Right hindlimb (tissue), 1 donor: Measurements from ENCODE around the gene TULP1.

ENCODE experiments used
- DNase-seq: peaks from one replicate; pipeline ENCODE4 v3.0.0-alpha.2; 2018

The TULP1 gene

DNA sequence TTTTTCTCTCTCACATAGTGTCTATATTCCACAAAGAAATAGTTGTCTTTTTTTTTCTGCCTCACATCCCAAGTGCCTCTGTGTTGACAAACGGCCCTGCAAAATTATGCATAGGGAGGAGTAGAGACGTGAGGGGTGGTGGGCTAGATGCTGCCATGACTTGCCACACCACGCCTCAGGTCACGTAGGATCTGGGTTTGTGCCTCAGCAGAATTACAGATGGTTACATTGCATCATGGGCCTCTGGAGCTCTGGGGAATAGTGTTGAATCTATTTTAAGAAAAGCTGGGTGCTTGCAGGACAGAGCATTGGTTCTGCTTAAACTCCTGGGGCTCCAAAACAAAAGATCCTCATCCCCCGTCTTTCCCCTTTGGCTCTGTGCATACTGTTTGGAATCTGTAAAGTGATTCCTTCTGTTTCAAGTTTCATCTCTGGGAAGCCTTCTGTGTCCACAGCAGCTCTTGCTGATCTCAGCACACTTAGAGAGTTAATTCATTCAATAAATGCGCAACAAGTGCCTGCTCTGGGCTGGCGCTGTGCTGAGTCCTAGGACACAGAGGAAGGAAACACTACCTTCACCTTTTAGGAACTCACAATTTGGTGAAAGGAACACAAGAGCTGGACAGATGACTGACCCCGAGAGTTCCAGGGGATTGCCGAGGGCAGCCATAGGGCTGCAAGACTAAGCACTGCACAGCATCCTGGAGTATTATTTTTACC, 58.1 kb downstream of the TULP1 start:
- DNase-seq = no peak

DNA sequence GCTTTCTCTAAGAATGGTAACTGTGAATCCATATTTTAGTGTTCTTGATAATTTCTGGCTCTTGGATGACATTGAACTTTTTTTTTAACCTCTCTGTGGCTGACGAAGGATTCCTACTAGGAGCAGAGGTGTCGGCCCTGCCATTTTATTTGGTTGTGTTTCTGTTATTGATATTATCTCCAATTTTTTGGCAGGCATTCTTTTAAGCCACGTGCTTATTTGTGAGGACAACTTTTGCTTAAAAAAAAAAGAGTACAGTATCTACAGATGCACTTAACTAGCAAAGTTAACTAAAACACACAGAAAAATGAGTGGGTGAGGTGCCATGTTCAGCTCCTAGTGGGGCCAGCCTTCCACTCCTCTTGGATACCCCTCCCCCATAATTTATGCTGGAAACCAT, 59.5 kb downstream of the TULP1 start:
- DNase-seq = no peak

DNA sequence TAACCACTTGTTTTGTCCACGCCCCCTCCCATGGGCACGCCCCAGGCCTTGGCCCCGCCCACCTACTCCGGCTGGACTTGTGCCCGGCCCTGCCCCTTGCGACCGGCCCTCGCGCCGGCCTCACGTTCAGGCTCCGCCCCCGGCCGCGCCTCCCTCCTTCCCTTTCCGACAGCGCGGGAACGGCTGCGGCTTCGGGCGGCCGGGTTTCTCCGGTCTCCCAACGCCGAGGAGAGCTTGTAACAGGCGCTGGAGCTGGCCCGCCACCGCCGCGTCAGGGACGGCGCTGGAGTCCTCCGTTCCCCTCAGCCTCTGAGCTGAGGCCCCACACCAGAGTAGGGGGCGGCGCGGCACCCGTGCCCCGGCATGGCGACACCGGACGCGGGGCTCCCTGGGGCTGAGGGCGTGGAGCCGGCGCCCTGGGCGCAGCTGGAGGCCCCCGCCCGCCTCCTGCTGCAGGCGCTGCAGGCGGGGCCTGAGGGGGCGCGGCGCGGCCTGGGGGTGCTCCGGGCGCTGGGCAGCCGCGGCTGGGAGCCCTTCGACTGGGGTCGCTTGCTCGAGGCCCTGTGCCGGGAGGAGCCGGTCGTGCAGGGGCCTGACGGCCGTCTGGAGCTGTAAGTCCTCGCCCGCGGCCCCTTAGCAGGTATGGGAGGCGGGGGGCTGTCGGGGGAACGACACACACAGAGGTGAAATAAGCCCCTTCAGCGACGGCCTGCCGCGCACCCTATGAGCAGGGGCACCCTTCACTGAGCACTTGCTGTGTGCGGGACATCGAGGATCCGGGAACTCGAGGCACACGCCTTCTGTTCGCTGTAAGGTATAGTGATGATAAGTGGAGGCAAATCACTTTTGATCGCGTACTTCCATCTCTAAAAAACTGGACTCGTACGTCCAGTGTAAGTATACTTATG, 60.3 kb downstream of the TULP1 start, which contains the start of gene FANCE:
FANCE (plus strand) TSS at position 156 of the 908 bp plus-strand sequence; CDS start at position 364, 208 bp downstream.
- peak; percentile 96 for DNase-seq

DNA sequence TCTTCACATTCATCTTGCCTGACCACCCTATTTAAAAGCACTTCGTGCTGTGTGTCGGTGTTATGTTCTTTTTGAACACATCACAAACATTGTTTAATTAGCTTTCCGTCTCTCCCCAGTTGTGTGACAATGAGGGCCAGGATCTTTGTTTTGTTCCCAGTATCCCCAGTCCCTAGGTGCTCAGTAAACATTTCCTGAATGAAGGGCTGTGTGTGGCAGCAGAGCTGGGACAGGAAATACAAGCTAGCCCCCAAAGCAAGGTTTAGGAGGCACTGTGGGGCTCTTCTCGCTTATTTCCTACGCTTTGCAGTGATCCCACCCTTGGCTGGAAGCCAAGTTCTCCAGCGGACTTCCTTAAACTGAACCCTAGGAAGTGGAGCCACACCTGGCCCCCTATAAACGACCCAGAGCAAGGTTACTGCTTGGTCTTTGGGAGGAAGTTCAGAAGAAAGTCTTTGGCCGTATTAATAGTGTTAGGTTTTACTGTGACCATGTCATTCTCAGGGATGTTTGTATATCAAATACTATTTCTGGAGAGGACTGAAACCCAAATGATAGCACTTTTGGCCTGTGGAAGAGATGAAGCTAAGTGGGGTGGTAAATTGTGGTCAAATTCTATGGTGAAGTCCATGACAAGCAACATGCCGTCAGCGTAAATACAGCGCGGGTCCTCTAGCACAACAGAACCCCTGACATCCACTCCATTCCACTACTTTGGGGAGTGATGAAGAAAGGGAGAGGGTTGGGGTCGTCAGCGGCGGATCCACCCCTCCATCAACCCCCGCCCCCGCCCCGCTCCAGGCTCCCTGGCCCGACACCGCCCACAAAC, 61.1 kb downstream of the TULP1 start:
- DNase-seq = no peak

DNA sequence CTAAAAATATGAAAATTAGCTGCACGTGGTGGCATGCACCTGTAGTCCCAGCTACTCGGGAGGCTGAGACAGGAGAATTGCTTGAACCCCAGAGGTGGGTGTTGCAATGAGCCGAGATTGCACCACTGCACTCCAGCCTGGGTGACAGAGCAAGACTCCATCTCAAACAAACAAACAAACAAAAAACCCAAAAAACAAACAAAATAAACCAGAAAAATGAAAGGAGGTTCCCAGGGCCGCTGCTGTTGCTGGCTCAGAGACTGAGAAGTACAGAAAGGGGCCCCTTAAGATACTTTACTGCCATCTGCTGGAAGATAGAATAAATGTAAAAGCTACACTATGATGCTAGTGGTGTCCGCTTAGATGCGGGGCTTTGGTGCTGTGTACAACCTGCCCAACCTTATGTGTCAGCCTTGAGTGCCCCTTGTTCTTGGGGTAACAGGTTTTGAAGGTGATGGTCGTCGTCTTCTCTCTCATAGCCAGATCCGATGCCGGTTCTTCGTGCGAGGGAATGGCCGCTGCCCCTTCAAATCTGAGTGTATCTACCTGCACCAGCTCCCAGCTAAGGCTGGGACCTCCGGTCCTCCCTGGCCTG, 63.3 kb downstream of the TULP1 start:
- no peak for DNase-seq

DNA sequence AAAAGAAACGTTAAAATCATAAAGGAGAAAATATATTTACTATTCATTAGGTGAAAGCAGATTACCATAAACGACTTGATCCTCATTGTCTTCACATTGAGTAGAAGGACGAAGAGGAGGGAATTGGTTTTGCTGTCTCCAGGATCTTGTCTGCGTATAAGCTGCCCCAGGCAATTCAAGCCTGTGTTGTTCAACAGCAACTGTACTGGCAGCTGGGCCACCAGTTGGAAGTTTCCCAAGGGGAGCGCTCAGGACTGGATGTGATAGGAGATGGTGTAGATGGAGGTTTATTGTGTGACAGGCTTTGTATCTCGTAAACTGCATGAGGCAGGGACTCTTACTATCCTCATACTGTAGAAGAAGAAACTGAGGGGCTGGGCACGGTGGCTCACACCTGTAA, 64.5 kb downstream of the TULP1 start:
- DNase-seq = no peak
